ENCODE measurements around the gene BOK. TPM values are rescaled to one million over a fixed set of nuclear protein-coding genes. Genes with fewer than 3 reads are reported as not detected.

The BOK gene
- total and polyA plus RNA-seq, 4 donors, result 11.3 to 82.1 (median 44.0) TPM

GRCh38 chr2:241573741-241574140, 15.2 kb downstream of the BOK start:
- Histone ChIP-seq H3K4me3 (ENCODE audit: low read depth in 1 of 3, low read length in 3 of 3) (no peak overlapping the region), H3K9ac (ENCODE audit: low read depth in 1 of 2, low read length in 2 of 2) (no peak overlapping the region), H3K27ac (ENCODE audit: low read depth in 1 of 2, low read length in 2 of 2) (no peak overlapping the region), H3K4me1 (ENCODE audit: control insufficient read depth in 4 of 4, insufficient read depth in 4 of 4, low read length in 3 of 4) (peaks cover 0 to 3% (median 0%) of the 10 kb centered on the region in 4 donors), H3K9me3 (ENCODE audit: control insufficient read depth in 4 of 4, low read length in 3 of 4) (no peaks in the 10 kb centered on the region), H3K27me3 (ENCODE audit: control insufficient read depth in 4 of 4, insufficient read depth in 4 of 4, low read length in 3 of 4) (no peaks in the 10 kb centered on the region), H3K36me3 (ENCODE audit: control insufficient read depth in 4 of 4, insufficient read depth in 3 of 4, low read depth in 1 of 4, low read length in 3 of 4) (peaks cover 6 to 23% (median 13%) of the 10 kb centered on the region in 4 donors)
- DNase-seq (ENCODE audit: low spot score), result no peak
- TF ChIP-seq MAX (IDR thresholded peaks at IDR 0.05) (no peak), HNF4G (IDR thresholded peaks at IDR 0.05) (no peak), EGR1 (IDR thresholded peaks at IDR 0.05; ENCODE audit: low read depth in 2 of 2) (no peak), ATF3 (IDR thresholded peaks at IDR 0.05) (no peak), GABPA (IDR thresholded peaks at IDR 0.05 in 1 of 2, conservative IDR thresholded peaks at IDR 0.05 in 1 of 2) (no peak), RAD21 (IDR thresholded peaks at IDR 0.05) (no peak)
- 91% methylated on average over 12 of the region's 12 CpGs for WGBS

GRCh38 chr2:241574911-241575623, 16.5 kb downstream of the BOK start:
- peaks cover 4 to 21% (median 13%) of the 10 kb centered on the region in 4 donors for H3K36me3 ChIP-seq (ENCODE audit: control insufficient read depth in 4 of 4, insufficient read depth in 3 of 4, low read depth in 1 of 4, low read length in 3 of 4)
- H3K4me3 ChIP-seq (ENCODE audit: low read depth in 1 of 3, low read length in 3 of 3), result no peak overlapping the region
- H3K27me3 ChIP-seq (ENCODE audit: control insufficient read depth in 4 of 4, insufficient read depth in 4 of 4, low read length in 3 of 4), result no peaks in the 10 kb centered on the region
- WGBS, result 84% methylated on average over 7 of the region's 7 CpGs
- no peak overlapping the region for H3K9ac ChIP-seq (ENCODE audit: low read depth in 1 of 2, low read length in 2 of 2)
- no peaks in the 10 kb centered on the region for H3K9me3 ChIP-seq (ENCODE audit: control insufficient read depth in 4 of 4, low read length in 3 of 4)
- H3K27ac ChIP-seq (ENCODE audit: low read depth in 1 of 2, low read length in 2 of 2), result no peak overlapping the region
- TF ChIP-seq ZBTB33 (IDR thresholded peaks at IDR 0.05) (no peak), REST (IDR thresholded peaks at IDR 0.05) (no peak), GABPA (IDR thresholded peaks at IDR 0.05 in 1 of 2, conservative IDR thresholded peaks at IDR 0.05 in 1 of 2) (no peak), NR2F2 (IDR thresholded peaks at IDR 0.05) (no peak)
- H3K4me1 ChIP-seq (ENCODE audit: control insufficient read depth in 4 of 4, insufficient read depth in 4 of 4, low read length in 3 of 4), result peaks cover 0 to 3% (median 0%) of the 10 kb centered on the region in 4 donors
- DNase-seq (ENCODE audit: low spot score), result no peak

Data from liver (tissue), 9 donors.